GM19372 (cell line): ENCODE measurements around the gene C10orf95.
"Not testable (repeated sequence)": the region's sequence is repeated elsewhere in the genome, so short reads cannot be mapped to it uniquely, and the experiment has no call there.

Experiments
- ATAC-seq: cut with Tn5 transposase; IDR thresholded peaks from one replicate; pipeline ENCODE4 v1.9.1; 2021; ENCODE audit warnings: mild to moderate bottlenecking, low read depth, moderate library complexity; ENCODE audit not compliant: unreplicated experiment

Gene C10orf95, protein sequence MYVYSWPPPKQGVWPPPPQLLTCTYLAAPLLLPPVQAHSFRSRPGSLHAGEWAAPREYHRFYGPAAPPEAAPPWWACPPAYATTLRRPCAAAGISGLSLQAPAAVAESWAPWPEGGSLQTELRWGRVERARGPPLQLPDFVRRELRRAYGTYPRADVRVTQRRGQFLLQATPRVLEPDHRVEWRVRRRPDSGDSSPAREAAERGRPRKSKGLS

DNA sequence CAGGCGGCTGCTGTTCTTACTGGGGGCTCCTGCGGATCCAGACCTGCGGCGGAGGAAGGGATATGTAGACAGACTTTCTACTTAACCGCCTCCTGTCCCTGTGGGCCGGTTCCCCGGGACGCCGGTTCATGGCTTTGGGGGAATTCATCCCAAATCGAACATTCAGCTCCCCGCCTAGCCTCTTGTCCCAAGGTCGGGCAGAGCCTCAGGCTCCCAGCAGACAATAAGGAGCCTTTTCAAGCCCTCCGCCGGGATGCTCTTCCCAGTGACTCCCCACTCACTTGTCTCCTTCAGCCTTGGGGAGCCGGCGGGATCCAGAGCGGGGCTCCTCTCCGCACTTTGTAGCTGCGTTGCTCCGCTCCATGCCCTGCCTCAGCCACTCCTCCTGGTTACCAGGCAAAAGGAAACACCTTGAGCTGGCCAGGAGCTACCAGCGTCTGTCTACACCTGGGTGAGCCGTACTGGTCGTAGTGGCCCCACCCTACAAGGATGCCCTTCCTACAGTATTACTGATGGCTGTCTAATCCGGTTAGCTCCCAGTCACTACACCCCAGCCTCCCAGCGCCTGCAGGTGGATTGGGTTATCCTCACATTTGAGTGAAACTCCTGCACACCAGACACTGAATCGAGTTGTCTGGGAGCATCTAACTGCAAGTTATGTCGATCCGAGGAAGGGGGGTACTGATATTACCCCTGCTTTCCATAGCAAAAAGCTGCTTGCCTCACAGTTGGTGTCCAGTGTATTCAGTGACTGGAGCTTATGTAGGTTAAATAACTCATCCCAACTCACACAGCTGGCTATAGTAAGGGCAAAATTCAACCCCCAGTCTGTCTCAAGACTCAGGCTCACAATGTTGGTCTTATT lies at the start of gene C10orf95:
Gene C10orf95, minus strand, starts transcription at position 439 of the 865 bp plus-strand sequence. CDS start 450 bp downstream, outside the sequence.
- ATAC-seq = no peak

DNA sequence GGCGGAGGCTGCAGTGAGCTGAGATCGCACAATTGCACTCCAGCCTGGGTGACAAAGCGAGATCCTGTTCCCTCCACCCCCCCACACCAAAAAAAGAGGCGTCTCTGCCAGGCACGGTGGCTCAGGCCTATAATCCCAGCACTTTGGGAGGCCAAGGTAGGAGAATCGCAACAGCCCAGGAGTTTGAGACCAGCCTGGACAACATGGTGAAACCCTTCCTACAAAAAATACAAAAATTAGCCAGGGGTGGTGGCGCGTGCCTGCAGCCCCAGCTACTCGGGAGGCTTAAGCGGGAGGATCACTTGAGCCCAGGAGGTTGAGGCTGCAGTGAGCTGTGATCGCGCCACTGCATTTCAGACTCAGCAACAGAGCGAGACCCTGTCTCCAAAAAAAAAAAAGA lies 49.3 kb upstream of the C10orf95 start:
- not testable (repeated sequence) for ATAC-seq

DNA sequence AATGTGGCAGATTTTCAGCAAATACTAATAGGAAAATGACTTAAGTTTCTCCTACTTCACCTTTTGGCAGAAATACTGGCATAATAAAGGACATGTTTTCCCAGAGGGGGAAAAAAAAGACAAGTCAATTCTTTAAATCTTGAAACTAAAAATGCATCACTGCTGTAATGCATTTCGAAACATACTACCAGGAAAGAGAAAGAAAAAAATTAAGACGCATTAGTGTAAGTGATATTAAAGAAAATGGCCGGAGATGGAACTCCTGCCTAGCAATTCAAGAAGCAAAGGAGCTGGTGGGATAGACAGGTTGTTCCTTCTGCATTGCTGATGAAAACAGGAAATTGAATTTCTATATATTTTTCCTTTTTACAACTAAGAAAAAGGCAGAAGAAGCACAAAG lies 48.0 kb upstream of the C10orf95 start:
- ATAC-seq = no peak

DNA sequence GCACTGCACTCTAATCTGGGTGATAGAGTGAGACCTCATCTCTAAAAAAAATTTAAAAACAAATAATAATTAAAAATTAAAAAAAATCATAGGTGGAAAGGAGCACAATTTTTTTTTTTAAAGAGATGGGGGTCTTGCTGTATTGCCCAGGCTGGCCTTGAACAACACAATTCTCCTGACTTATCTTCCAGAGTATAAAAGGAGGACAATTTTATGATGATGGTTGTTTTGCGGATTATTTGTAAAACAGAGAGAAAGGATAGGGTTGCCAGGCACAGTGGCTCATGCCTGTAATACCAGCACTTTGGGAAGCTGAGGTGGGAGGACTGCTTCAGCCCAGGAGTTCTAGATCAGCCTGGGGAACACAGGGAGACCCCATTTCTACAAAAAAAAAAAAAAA lies 46.2 kb upstream of the C10orf95 start:
- ATAC-seq = no peak

DNA sequence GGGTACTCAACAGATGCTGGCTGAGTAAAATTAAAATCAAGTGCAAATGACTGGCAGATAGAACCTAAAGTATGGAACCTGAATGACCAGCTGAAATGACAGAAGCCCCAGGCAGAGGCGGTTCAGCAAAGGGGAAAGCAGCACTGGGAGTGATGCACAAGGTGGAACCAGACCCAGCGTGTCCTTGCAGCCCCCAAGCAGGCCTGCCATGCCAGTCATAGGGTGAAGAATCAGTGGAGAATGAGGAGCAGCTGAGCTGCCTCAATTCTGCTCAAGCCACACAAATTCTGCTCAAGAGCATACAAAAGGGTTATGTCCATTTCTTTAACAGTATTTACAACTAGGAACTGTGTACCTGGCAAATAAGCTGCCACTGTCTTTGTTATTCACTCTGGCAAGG lies 42.4 kb upstream of the C10orf95 start:
- ATAC-seq = no peak

DNA sequence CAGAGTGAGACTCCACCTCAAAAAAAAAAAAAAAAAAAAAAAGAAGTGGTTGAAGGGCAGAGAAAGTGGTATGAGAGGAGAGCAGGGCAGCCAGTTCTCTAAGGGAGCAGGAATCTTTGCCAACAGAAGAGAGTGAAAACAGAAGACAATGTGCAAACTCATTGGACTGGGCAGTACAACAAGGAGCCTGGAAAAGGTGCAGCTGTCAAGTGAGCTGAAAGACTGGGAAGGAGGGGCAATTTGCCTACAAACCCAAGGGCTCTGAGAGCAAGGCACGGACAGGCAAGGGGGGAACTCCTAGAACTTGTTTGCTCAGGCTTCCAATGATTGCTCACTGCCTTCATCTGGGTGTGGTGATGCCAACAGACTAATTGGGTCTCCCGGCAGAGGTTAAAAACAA lies 41.6 kb upstream of the C10orf95 start:
- ATAC-seq = no peak

DNA sequence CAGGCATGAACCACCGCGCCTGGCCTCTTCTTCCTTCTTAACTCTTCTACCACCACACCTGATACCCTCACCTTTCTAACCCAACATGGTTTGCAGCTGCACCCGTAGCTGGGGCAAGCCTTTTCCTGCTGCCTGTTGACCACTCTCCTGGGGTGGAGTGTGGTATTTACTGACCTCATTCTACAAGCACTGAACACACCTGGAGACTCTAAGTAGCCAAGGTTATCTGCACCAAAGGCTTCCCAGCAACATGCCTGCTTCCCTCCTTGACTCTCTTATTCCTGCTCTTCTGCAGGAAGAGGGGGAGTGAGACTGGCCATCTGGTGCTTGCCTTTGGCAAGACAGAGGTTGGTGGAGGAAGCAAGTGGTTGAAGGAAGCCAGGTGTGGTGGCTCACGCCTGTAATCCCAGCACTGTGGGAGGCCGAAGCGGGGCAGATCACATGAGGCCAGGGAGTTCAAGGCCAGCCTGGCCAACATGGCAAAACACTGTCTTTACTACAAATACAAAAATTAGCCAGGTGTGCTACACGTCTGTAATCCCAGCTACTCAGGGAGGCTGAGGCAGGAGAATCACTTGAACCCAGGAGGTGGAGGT lies 41.1 kb upstream of the C10orf95 start:
- ATAC-seq = no peak

DNA sequence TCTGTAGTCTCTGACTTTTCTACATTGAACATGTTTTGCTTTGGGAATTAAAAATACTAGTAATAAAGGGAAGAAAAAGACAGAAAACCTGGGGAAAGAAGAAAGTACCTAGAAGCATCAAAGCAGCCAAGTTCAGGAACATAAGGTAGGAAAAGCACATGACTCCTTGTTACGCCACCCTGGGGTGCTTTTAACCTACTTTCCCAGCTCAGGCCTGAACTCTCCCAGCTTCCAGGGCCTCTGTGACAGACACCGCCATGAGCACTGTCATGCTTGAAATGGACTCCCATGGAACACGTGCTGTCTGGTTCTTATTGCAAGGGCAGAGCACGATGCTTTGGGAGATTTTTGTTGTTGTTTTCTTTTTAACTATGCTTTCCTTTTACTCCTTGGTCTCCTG lies 39.8 kb upstream of the C10orf95 start:
- ATAC-seq = no peak

DNA sequence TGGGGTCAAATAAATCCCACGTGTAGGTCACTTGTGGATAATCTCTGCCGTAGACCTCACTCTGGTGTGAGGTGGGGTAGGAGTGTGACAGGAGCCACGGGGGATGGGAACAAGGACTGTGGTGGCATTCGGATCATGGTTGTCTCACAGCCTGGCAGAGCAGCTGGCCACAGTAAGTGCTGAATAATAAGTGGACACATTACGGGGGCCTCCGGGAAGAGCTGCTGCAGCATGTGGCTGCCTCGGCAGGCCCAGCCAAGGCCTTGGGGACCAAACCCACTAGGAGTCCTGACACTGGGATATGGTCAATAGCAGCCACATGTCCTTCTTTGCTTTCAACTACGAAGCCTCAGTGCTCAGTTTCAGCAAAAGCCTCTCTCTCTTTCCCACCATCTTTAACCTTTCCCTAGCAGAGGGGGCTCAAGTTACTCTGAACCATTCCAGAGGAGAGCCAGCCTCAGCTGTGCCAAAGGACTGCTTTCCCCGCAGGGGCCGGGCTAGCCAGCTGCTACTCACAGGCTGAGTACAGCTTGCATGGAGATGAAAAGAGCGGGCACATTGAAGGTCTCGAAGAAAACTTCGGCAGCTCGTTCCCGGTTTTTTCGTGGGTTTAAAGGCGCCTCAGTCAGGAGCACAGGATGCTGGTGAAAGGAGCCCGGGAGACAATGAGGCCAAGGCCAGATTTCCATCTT lies 33.9 kb upstream of the C10orf95 start:
- ATAC-seq = no peak

DNA sequence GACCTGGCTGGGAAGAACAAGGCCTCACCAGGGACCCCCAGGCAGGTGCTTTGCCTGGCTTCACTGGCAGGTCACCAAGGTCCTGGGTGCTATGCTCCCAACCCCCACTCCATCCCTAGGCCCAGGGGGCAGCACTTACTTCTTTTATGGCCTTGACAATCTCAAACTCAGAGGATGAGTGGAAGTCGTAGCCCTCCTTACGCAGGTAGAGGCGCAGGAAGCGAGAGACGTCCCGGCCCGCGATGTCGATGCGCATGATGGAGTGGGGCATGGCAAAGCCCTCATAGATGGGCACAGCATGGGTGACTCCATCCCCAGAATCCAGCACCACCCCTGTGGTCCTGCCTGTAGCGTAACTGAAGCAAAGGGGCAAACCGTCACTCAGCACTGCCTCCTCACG lies 32.7 kb upstream of the C10orf95 start:
- no peak for ATAC-seq

DNA sequence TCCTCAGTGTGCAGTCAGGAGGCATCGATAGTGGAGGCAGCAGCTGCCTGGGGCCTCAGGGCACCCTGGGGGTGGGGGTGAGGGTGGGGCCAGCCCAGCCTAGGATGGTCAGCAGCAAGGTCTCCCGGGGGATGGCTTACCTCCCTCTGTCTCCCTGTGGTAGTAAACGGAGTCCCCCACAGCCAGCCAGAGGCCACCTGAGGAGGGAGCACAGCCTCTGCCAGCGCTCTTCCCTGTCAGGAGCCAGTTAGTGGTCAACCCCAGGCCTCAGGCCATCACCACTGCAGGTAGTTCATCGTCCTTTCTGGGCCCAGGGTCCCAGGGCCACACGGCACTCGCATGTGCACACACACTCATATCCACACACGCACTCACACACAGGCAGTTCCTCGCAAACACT lies 29.1 kb upstream of the C10orf95 start:
- no peak for ATAC-seq

DNA sequence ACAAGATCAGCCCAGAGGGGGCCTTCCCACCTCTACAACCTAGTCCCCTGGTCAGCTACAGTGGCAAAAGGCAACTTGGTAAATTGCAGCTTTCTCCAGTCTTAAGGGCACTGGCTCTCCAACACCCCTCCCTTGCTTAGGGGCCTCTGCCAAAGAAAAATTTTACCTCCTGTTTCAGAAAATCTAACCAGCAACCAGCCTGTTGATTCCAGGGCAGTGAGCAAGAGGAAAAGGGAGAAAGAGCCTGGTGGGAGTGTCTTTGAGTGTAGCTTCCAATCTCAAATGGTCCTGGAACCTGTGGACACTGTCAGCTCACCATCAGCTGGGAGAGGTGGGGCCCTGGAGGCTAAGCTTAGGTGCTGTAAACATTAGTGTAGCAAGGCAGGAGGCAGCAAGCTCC lies 28.3 kb upstream of the C10orf95 start:
- no peak for ATAC-seq

DNA sequence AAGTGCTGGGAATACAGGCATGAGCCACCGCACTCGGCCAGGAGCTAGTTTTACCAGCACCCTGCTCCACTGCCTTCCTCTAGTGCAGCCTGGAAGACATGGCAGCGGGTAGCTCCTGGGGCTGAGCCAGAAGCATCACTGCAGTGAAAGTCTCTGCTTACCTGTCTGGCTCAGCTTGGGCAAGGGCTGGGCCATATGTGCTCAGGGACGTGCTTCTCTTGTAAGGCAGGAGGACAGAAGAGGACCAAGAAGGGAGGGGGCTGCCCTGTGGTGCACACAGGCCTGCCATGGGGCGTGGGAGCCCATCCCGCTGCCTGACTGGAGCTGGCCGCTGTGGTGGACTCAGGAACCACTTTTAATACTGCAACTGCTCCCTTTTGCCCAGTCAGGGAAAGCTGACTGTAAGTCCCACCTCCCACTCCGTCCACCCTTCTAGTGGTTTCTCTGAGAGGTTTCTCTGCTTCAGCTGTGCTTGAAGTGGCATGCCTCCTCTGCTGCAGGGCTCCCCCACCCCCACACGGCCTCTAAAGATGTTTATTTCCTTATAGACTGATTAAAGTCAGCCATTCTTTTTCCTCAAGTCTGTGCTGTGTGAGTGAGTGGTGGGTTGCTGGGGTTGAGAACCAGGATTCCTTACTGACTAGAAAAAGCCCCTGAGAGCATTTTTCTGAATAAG lies 25.3 kb upstream of the C10orf95 start:
- no peak for ATAC-seq

DNA sequence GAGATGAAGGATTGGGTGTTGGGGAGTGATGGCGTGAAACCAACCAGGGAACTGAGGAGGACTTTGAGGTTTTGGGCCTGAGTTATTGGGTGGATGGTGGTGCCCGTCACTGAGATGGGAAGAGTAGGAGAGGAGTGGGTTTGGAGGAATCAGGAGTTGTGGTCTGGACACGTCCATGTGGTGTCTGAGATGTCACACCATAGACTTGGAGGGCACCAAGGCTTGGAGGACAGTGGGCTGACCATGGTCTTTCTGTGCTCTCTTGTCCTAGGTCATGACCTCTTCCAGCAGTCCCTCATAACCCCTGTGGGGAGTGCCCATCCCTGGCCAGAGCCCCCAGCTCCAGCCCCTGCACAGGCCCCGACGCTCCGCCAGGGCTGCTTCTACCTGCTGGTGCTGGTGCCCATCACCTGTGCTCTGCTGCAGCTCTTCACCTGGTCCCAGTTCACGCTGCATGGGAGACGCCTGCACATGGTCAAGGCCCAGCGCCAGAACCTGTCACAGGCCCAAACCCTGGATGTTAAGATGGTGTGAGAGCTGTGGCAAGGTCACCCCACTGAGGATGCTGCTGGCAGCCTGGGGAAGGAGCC lies 24.2 kb upstream of the C10orf95 start:
- ATAC-seq = no peak

DNA sequence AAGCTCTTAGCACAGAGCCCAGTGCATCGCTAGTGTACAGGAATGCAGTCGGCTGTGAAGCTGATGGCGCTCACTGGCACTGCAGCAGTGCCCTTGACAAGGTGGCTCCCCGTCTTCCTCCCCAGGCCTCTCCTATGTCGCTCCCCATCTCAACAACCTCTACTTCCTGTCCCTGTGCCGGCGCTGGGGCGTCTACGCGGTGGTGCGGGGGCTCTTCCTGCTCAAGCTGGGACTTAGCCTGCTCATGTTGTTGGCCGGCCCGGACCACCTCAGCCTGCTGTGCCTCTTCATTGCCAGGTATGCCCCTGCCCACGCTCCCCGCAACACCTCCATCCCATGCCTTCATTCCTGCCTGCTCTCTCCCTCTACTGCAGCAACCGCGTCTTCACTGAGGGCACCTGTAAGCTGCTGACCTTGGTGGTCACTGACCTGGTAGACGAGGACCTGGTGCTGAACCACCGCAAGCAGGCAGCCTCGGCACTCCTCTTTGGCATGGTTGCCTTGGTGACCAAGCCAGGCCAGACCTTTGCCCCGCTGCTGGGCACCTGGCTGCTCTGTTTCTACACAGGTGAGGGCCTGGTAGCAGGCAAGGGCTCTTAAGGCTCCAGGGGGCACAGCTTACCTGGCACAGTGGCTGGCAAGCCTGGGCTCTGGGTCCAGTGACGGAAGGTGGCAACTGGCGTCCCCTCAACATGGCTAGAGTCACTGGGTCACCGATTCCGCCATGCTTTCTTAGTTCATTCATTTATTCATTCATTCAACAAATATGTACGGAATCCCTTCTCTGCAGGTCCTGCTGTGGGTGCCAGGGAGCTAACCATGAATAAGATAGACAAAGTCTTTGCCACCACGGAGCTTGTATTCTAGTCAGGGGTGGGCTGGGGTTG lies 22.3 kb upstream of the C10orf95 start:
- no peak for ATAC-seq

DNA sequence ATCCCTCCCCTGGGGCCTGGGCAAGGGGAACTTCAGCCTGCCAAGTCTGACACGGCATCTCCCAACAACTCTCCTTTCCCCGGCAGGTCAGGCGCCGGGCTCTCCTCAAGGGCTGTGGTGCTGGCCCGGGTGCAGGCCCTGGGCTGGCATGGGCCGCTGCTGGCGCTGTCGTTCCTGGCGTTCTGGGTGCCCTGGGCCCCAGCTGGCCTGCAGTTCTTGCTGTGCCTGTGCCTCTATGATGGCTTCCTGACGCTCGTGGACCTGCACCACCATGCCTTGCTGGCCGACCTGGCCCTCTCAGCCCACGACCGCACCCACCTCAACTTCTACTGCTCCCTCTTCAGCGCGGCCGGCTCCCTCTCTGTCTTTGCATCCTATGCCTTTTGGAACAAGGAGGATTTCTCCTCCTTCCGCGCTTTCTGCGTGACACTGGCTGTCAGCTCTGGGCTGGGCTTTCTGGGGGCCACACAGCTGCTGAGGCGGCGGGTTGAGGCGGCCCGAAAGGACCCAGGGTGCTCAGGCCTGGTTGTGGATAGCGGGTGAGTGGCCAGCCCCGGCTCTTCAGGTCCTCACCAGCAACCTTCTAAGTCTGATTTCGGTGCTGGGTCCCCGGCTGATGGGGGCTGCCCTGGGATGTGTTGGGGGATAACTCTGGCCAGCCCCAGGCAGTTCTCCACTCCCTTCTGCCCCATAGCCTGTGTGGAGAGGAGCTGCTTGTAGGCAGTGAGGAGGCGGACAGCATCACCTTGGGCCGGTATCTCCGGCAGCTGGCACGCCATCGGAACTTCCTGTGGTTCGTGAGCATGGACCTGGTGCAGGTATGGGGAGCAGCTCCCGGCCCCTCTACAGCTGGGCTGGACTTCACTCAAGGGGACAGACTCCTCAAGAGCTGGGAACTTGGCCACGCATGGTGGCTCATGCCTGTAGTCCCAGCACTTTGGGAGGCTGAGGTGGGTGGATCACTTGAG lies 19.5 kb upstream of the C10orf95 start:
- no peak for ATAC-seq

DNA sequence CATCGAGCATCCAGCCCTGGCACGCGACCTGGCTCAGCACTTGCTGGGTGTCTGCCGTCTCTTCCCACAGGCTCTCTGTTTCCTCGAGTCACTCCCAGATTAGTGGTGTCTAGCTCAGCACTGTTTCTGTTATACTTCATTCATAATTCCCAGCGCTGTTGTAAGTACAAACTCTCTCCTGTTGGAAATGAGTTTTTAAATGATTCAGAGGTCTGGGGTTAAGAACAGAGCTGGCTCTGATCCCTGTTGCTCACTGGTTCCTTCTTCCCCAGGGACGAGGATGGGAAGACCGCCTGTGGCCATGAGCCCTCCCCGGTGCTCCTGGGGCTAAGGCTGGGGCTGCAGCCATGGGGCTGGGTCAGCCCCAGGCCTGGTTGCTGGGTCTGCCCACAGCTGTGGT lies 17.3 kb upstream of the C10orf95 start:
- ATAC-seq = no peak

DNA sequence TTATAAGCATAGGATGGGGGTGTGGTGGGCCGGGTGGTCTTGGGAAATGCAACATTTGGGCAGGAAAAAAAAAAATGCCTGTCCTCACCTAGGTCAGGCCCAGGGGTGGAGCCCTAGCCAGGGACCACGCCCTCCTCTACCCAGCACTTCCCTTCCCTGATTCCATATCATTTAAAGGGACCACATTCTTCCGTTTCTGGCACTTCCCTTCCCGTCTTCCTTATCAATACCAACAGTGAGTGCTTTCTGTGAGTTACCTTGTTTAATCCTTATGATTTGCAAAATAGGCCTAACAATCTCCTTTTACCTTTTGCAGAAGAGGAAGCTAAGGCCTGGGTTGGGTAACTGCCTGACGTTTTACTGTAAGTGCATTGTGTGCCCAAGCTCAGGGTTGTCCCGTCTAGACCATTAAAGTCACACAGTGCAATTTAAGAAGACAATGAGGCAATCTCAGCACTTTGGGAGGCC lies 16.7 kb upstream of the C10orf95 start:
- no peak for ATAC-seq
